ENCODE results near the gene THG1L. TPM values are rescaled to one million over a fixed set of nuclear protein-coding genes. Genes with fewer than 3 reads are reported as not detected.

Gene THG1L
- total RNA-seq, 4 donors from 2014 or later, result 2.2 to 16.8 (median 7.0) TPM

DNA sequence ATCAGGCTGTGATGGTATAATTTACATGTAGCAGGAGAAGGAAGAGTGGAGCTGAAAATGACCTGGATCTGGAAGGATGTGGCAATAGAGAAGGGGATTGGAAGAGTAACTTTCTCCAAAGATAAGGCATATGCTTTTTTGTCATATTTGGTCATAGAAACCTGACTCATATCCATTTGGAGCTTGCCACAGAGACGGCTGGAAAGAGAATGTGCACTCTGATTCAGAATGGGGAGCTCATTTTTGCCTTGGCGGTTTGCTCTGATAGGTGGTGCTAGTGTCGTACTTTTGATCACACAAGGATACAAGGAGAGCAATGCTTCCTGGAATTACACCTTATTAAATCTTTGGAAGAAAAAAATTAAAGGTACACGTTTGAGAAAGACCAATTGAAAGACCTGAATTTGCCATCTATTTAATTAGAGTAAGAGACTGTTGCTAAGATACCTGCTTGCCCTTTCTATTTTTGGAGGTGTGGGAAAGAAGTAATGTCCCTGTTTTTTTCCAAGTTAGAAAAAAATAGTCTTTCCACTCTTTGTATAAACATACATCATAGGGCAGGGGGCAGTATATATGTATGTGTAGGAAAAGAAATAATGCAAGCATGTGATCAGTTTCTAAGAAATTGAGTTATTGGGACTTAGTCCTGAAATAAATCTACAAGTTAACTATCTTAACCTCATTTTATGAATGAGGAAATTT, 17.7 kb downstream of the THG1L start:
- Histone ChIP-seq H3K4me3 (no peak overlapping the region), H3K36me3 (peaks cover 0 to 21% (median 0%) of the 10 kb centered on the region in 4 donors), H3K9me3 (no peaks in the 10 kb centered on the region), H3K4me1 (peaks cover 9 to 26% (median 10%) of the 10 kb centered on the region in 4 donors), H3K27ac (no peak overlapping the region), H3K27me3 (no peaks in the 10 kb centered on the region)
- TF ChIP-seq POLR2A (IDR thresholded peaks at IDR 0.05) (no peak), POLR2AphosphoS5 (IDR thresholded peaks at IDR 0.05) (no peak), EP300 (IDR thresholded peaks at IDR 0.05; ENCODE audit: low read depth) (no peak)
- TF ChIP-seq, protein P1, sequence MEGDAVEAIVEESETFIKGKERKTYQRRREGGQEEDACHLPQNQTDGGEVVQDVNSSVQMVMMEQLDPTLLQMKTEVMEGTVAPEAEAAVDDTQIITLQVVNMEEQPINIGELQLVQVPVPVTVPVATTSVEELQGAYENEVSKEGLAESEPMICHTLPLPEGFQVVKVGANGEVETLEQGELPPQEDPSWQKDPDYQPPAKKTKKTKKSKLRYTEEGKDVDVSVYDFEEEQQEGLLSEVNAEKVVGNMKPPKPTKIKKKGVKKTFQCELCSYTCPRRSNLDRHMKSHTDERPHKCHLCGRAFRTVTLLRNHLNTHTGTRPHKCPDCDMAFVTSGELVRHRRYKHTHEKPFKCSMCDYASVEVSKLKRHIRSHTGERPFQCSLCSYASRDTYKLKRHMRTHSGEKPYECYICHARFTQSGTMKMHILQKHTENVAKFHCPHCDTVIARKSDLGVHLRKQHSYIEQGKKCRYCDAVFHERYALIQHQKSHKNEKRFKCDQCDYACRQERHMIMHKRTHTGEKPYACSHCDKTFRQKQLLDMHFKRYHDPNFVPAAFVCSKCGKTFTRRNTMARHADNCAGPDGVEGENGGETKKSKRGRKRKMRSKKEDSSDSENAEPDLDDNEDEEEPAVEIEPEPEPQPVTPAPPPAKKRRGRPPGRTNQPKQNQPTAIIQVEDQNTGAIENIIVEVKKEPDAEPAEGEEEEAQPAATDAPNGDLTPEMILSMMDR (IDR thresholded peaks at IDR 0.05), result no peak
- in situ Hi-C loops (cut with MboI; ENCODE audit: low pct_ligation_motif_present in 1 of 4, low pct_unique_long_range_greater_than_20kb in 1 of 4, low sequenced_read_pairs in 3 of 4), result loop anchor here in 3 of 4 donors (10.0 to 25.0 kb wide), 5 partner anchors 262 to 612 kb away; partner anchors contain the start of gene MED7 (in 1 of the 3)
- intact Hi-C loops (cut with DNase I; ENCODE audit: low total_unique reads), result loop anchor here (10.0 kb wide), 1 partner anchor 1714 kb away; no protein-coding TSS in a partner anchor
- 78 to 79% methylated on average over 4 of the region's 4 CpGs for WGBS, 2 donors (ENCODE audit: low coverage in 1 of 2)
- DNase-seq, result no peak

DNA sequence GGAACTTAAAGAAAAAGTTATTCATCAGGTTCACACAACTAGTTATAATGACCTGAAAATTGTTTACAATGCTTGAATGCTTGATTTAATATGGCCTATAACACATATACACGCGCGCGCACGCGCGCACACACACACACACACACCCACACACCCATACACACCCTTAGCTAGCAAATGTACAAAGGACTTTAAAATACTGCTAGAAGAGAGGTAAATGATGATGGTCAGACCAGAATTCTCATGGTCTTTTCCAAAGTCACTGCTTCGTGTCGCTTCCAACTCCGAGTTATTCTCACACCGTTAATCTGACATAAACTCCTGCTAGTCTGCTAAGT, 18.2 kb downstream of the THG1L start:
- 83 to 95% methylated on average over 4 to 11 of the region's 11 CpGs for WGBS, 2 donors (ENCODE audit: low coverage in 1 of 2)
- no peak overlapping the region for H3K27ac ChIP-seq
- DNase-seq, result no peak
- H3K4me1 ChIP-seq, result peaks cover 5 to 23% (median 9%) of the 10 kb centered on the region in 4 donors
- TF ChIP-seq, protein P1 (IDR thresholded peaks at IDR 0.05), result no peak
- TF ChIP-seq POLR2A (IDR thresholded peaks at IDR 0.05) (no peak), POLR2AphosphoS5 (IDR thresholded peaks at IDR 0.05) (no peak), EP300 (IDR thresholded peaks at IDR 0.05; ENCODE audit: low read depth) (no peak)
- no peaks in the 10 kb centered on the region for H3K9me3 ChIP-seq
- H3K4me3 ChIP-seq, result no peak overlapping the region
- in situ Hi-C loops (cut with MboI; ENCODE audit: low pct_ligation_motif_present in 1 of 4, low pct_unique_long_range_greater_than_20kb in 1 of 4, low sequenced_read_pairs in 3 of 4) (loop anchor here in 3 of 4 donors (10.0 to 25.0 kb wide), 5 partner anchors 262 to 612 kb away; partner anchors contain the start of gene MED7 (in 1 of the 3)), intact Hi-C loops (cut with DNase I; ENCODE audit: low total_unique reads) (loop anchor here (10.0 kb wide), 1 partner anchor 1715 kb away; no protein-coding TSS in a partner anchor)
- H3K27me3 ChIP-seq, result no peaks in the 10 kb centered on the region
- peaks cover 0 to 25% (median 0%) of the 10 kb centered on the region in 4 donors for H3K36me3 ChIP-seq

DNA sequence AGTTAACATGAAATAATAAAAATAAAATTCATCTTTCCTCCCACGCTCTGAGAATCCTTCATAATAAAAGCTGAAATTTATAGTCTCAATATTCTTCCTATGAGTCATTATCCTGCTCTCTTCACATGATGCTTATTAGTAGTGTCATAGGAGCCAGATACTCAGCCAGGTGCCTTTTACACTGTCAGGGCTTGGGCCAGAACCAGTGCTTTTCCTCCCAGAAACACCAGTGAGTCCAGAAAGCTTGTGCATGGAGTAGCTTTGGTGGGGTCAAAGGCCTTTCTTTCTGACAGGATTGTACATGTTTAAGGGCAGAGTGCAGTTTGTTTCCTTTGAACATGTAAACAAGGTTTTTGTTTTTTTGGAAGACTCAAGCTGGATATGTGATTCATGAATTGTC, 19.1 kb downstream of the THG1L start:
- in situ Hi-C loops (cut with MboI; ENCODE audit: low pct_ligation_motif_present in 1 of 4, low pct_unique_long_range_greater_than_20kb in 1 of 4, low sequenced_read_pairs in 3 of 4), result loop anchor here in 2 of 4 donors (25.0 kb wide), 1 partner anchor 1387 kb away; no protein-coding TSS in a partner anchor
- DNase-seq, result no peak
- WGBS, 2 donors (ENCODE audit: low coverage in 1 of 2), result 73 to 88% methylated on average over 1 of the region's 1 CpG
- H3K4me1 ChIP-seq, result peaks cover 0 to 14% (median under 1%) of the 10 kb centered on the region in 4 donors
- no peak overlapping the region for H3K4me3 ChIP-seq
- no peak for TF ChIP-seq POLR2AphosphoS5 (IDR thresholded peaks at IDR 0.05)
- no peak for TF ChIP-seq EP300 (IDR thresholded peaks at IDR 0.05; ENCODE audit: low read depth)
- TF ChIP-seq POLR2A (IDR thresholded peaks at IDR 0.05), result no peak
- TF ChIP-seq, protein P1 (IDR thresholded peaks at IDR 0.05), result no peak
- H3K9me3 ChIP-seq, result no peaks in the 10 kb centered on the region
- H3K27me3 ChIP-seq, result no peaks in the 10 kb centered on the region
- no peak overlapping the region for H3K27ac ChIP-seq
- peaks cover 0 to 33% (median 0%) of the 10 kb centered on the region in 4 donors for H3K36me3 ChIP-seq
- intact Hi-C loops (cut with DNase I; ENCODE audit: low total_unique reads), result no loop called here

DNA sequence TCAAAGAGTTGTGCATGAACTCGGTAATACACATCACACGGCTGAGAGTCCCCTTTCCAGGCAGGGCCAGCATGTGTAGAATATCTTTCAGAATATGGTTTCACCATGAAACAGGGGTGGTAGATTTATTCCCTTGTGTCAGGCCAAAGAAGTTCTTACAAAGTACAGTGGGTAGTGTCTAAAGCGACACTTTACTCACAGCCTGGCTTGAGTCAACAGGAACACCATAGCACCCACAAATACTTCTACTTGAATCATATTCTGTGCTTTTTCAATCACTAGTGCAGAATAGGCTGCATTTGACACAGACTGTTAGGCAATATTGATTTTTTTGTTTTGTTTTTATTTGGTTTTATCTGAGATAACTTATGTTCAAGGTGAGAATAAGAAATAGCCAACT, 24.9 kb downstream of the THG1L start:
- intact Hi-C loops (cut with DNase I; ENCODE audit: low total_unique reads), result no loop called here
- WGBS, 2 donors (ENCODE audit: low coverage in 1 of 2), result 76% methylated on average over 3 of the region's 3 CpGs; no CpG with 5 or more reads in 1 of the 2 donors

More for the DNA sequence above, 24.9 kb downstream of the THG1L start:
- Histone ChIP-seq H3K27me3 (no peaks in the 10 kb centered on the region), H3K36me3 (peaks cover 0 to 33% (median 0%) of the 10 kb centered on the region in 4 donors), H3K27ac (no peak overlapping the region), H3K4me1 (no peaks in the 10 kb centered on the region), H3K9me3 (no peaks in the 10 kb centered on the region), H3K4me3 (no peak overlapping the region)
- in situ Hi-C loops (cut with MboI; ENCODE audit: low pct_ligation_motif_present in 1 of 4, low pct_unique_long_range_greater_than_20kb in 1 of 4, low sequenced_read_pairs in 3 of 4), result loop anchor here in 2 of 4 donors (25.0 kb wide), 1 partner anchor 1381 kb away; no protein-coding TSS in a partner anchor
- no peak for DNase-seq
- no peak for TF ChIP-seq POLR2A (IDR thresholded peaks at IDR 0.05)
- TF ChIP-seq EP300 (IDR thresholded peaks at IDR 0.05; ENCODE audit: low read depth), result no peak
- TF ChIP-seq POLR2AphosphoS5 (IDR thresholded peaks at IDR 0.05), result no peak
- TF ChIP-seq, protein P1 (IDR thresholded peaks at IDR 0.05), result no peak

All from transverse colon (tissue), 4 donors.